ENCODE data around the gene LRRC34.

The LRRC34 gene

GRCh38 chr3:169813757-169814517, 1.2 kb upstream of the LRRC34 start:
- DNase-seq (ENCODE audit: low spot score) (no peak), FAIRE-seq (no peak)

GRCh38 chr3:169813278-169813677, 574 bp upstream of the LRRC34 start:
- DNase-seq (ENCODE audit: low spot score) (no peak), FAIRE-seq (no peak)

- FAIRE-seq (no peak), DNase-seq (ENCODE audit: low spot score) (no peak)
Observed at GRCh38 chr3:169811631-169812331, 923 bp downstream of the LRRC34 start.

GRCh38 chr3:169809230-169809795, 3.4 kb downstream of the LRRC34 start:
- FAIRE-seq (no peak), DNase-seq (ENCODE audit: low spot score) (no peak)

GRCh38 chr3:169804681-169805080, 8.0 kb downstream of the LRRC34 start:
- FAIRE-seq (no peak), DNase-seq (ENCODE audit: low spot score) (no peak)

GRCh38 chr3:169792359-169792758, 20.3 kb downstream of the LRRC34 start:
- FAIRE-seq, result no peak
- no peak for DNase-seq (ENCODE audit: low spot score)

- DNase-seq (ENCODE audit: low spot score) (peak; percentile 19), FAIRE-seq (no peak)
Observed at GRCh38 chr3:169790687-169791429, 21.8 kb downstream of the LRRC34 start.

- no peak for DNase-seq (ENCODE audit: low spot score)
- no peak for FAIRE-seq
Observed at GRCh38 chr3:169790219-169790618, 22.5 kb downstream of the LRRC34 start.

- DNase-seq (ENCODE audit: low spot score), result no peak
- no peak for FAIRE-seq
Observed at GRCh38 chr3:169787791-169788190, 24.9 kb downstream of the LRRC34 start.

GRCh38 chr3:169787120-169787519, 25.6 kb downstream of the LRRC34 start:
- FAIRE-seq, result no peak

GRCh38 chr3:169781209-169781855, 31.4 kb downstream of the LRRC34 start:
- FAIRE-seq, result no peak
- no peak for DNase-seq (ENCODE audit: low spot score)

More at GRCh38 chr3:169787120-169787519, 25.6 kb downstream of the LRRC34 start:
- DNase-seq (ENCODE audit: low spot score), result no peak

GRCh38 chr3:169780742-169781141, 32.0 kb downstream of the LRRC34 start:
- FAIRE-seq (no peak), DNase-seq (ENCODE audit: low spot score) (no peak)

- no peak for DNase-seq (ENCODE audit: low spot score)
- no peak for FAIRE-seq
Observed at GRCh38 chr3:169777822-169778221, 34.9 kb downstream of the LRRC34 start.

- FAIRE-seq (no peak), DNase-seq (ENCODE audit: low spot score) (no peak)
Observed at GRCh38 chr3:169774186-169774585, 38.5 kb downstream of the LRRC34 start.

GRCh38 chr3:169772897-169773816, 39.5 kb downstream of the LRRC34 start, which contains the start of gene MYNN:
Gene MYNN (plus strand): TSS chr3:169773396. CDS start chr3:169774296, 900 bp downstream.
- no peak for FAIRE-seq
- DNase-seq (ENCODE audit: low spot score), result peak; percentile 75

GRCh38 chr3:169772305-169772896, 40.3 kb downstream of the LRRC34 start:
- FAIRE-seq (peak; percentile 12), DNase-seq (ENCODE audit: low spot score) (peak; percentile 73)

- no peak for FAIRE-seq
- DNase-seq (ENCODE audit: low spot score), result peak; percentile 80
Observed at GRCh38 chr3:169771497-169772304, 41.0 kb downstream of the LRRC34 start.

- DNase-seq (ENCODE audit: low spot score), result no peak
- no peak for FAIRE-seq
Observed at GRCh38 chr3:169769287-169770181, 43.2 kb downstream of the LRRC34 start, which contains the start of gene ACTRT3. Gene ACTRT3 (minus strand): TSS chr3:169769561. CDS start chr3:169769520, 41 bp downstream.

Measured in RCC 7860 (cell line).